SU-DHL-6 (cell line): Measurements from ENCODE around the gene HAO1.

ENCODE experiments used
- EZH2phosphoT487 ChIP-seq: fragments of 200-600 bp; sonication (generic), shearing (Covaris generic); conservative IDR thresholded peaks from 2 replicates; pipeline ENCODE4 v1.6.1; 2018; ENCODE audit warnings: mild to moderate bottlenecking, antibody characterized with exemption, low read length, moderate library complexity, mixed read lengths
- TF ChIP-seq, protein P1 (sequence below): fragments of 200-600 bp; sonication (generic); IDR thresholded peaks from one replicate; pipeline ENCODE4 v1.5.1; 2017; ENCODE audit warnings: antibody characterized with exemption, mild to moderate bottlenecking, low read length, moderate library complexity; ENCODE audit not compliant: insufficient read depth, poor library complexity, severe bottlenecking

DNA sequence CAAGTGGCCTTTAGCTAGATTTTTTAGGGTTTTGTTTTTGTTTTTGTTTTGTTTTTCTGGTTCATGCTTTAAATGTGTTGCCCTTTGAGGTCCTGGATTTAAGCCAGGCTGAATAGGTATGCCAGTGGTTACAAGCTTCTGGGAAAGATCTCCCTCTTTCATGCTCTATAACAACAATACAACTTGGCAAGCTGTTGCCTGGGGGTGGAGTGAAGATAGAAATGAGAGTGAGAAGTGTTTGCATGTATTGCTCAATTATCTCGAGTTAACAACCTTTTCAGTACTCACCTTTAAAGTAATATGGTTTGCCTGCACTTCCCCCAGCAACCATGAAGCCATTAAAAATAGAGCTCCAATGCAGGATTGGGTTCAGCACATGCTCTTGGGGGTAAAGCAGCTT lies 19.2 kb upstream of the HAO1 start:
- TF ChIP-seq, protein P1, sequence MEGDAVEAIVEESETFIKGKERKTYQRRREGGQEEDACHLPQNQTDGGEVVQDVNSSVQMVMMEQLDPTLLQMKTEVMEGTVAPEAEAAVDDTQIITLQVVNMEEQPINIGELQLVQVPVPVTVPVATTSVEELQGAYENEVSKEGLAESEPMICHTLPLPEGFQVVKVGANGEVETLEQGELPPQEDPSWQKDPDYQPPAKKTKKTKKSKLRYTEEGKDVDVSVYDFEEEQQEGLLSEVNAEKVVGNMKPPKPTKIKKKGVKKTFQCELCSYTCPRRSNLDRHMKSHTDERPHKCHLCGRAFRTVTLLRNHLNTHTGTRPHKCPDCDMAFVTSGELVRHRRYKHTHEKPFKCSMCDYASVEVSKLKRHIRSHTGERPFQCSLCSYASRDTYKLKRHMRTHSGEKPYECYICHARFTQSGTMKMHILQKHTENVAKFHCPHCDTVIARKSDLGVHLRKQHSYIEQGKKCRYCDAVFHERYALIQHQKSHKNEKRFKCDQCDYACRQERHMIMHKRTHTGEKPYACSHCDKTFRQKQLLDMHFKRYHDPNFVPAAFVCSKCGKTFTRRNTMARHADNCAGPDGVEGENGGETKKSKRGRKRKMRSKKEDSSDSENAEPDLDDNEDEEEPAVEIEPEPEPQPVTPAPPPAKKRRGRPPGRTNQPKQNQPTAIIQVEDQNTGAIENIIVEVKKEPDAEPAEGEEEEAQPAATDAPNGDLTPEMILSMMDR, result no peak
- TF ChIP-seq EZH2phosphoT487, result no peak
